Measurements from ENCODE around the gene GLUD1. TPM values are rescaled to one million over a fixed set of nuclear protein-coding genes. Genes with fewer than 3 reads are reported as not detected.
"Not testable (repeated sequence)": the region's sequence is repeated elsewhere in the genome, so short reads cannot be mapped to it uniquely, and the experiment has no call there.

GLUD1 gene
- total RNA-seq = 120 TPM
- long read RNA-seq, transcript GLUD1-201 (13 exons, 3,039 nt) = major isoform, 183 of 209 reads
- long read RNA-seq, partial matches to known transcripts = 17 of 209 reads
- long read RNA-seq, other reads (novel, unspliced or antisense) = 9 of 209 reads

DNA sequence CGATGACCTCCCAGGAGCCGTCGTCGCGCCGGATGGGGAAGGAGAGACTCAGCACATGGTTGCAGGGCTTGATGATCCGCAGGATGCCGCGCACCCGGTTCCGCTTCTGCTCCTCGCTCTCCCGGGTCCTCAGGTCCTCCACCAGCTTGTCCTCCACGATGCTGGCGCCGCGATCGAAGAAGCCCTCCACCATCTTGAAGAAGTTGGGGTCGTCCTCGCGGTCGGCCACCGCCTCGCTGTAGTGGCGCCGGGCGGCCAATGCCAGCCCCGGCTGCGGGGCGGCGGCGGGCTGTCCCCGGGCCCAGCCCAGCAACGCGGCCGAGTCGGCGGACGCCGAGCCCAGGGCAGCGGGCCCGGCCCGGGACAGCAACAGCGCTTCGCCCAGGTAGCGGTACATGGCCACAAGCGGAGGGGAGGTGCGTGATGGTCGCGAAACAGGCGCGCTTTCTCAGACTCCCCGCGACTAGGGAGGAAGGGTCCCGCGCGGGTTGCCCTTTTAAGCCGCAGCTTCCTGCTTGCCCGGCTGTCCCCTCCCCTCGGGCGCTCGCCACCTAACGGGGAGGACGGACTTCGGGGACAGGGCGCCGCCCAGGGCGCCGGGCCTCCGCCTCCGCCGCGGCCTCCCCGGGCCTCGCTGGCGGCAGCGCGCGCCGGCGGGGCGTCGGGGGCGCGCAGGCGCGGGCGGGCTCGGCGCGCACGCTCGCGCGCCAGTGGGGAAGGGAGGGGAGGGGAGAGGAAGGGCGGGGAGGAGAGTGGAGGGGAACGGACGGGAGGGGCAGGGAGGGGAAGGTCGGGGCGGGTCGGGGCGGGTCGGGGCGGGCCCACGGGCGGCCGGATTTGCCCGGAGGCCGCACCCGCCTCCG, at the start of gene GLUD1, which contains the start of gene SHLD2:
Gene GLUD1, minus strand, starts transcription at position 471 of the 863 bp plus-strand sequence. Its CDS starts 74 bp downstream, at position 397.
Gene SHLD2, plus strand, starts transcription at position 834 of the 863 bp plus-strand sequence. CDS start 56,149 bp downstream, outside the sequence.
- intact Hi-C loops (cut with DNase I) = no loop called here
- TF ChIP-seq, protein P1, sequence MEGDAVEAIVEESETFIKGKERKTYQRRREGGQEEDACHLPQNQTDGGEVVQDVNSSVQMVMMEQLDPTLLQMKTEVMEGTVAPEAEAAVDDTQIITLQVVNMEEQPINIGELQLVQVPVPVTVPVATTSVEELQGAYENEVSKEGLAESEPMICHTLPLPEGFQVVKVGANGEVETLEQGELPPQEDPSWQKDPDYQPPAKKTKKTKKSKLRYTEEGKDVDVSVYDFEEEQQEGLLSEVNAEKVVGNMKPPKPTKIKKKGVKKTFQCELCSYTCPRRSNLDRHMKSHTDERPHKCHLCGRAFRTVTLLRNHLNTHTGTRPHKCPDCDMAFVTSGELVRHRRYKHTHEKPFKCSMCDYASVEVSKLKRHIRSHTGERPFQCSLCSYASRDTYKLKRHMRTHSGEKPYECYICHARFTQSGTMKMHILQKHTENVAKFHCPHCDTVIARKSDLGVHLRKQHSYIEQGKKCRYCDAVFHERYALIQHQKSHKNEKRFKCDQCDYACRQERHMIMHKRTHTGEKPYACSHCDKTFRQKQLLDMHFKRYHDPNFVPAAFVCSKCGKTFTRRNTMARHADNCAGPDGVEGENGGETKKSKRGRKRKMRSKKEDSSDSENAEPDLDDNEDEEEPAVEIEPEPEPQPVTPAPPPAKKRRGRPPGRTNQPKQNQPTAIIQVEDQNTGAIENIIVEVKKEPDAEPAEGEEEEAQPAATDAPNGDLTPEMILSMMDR (IDR thresholded peaks at IDR 0.05) = no peak
- Histone ChIP-seq H3K4me1 (peaks cover 41% of the 10 kb centered on the region), H3K27me3 (no peaks in the 10 kb centered on the region), H3K9me3 (no peaks in the 10 kb centered on the region), H3K27ac (peak within 1 kb of the TSS; percentile 99), H3K36me3 (no peaks in the 10 kb centered on the region), H3K4me3 (peak within 1 kb of the TSS; percentile 82)
- DNase-seq = peak; percentile 97
- peak; percentile 86 for ATAC-seq

DNA sequence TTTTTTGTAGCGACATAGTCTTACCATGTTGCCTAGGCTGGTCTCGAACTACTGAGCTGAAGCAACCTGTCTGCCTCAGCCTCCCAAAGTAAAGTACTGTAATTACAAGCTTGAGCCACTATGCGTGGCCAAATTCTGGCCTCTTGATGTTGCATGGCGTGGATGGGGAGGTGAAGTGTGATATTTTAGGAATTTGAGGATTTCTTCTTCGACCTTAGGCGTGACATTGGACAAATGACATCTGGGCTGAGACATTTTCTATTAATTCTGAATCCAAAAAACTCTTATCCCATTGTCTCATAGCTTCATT, 48.4 kb upstream of the GLUD1 start:
- peak; percentile 21 for ATAC-seq
- H3K27ac ChIP-seq; DNase-seq; H3K4me3 ChIP-seq; H3K4me1 ChIP-seq; H3K27me3 ChIP-seq; H3K9me3 ChIP-seq; H3K36me3 ChIP-seq; intact Hi-C loops (cut with DNase I): not testable (repeated sequence)

DNA sequence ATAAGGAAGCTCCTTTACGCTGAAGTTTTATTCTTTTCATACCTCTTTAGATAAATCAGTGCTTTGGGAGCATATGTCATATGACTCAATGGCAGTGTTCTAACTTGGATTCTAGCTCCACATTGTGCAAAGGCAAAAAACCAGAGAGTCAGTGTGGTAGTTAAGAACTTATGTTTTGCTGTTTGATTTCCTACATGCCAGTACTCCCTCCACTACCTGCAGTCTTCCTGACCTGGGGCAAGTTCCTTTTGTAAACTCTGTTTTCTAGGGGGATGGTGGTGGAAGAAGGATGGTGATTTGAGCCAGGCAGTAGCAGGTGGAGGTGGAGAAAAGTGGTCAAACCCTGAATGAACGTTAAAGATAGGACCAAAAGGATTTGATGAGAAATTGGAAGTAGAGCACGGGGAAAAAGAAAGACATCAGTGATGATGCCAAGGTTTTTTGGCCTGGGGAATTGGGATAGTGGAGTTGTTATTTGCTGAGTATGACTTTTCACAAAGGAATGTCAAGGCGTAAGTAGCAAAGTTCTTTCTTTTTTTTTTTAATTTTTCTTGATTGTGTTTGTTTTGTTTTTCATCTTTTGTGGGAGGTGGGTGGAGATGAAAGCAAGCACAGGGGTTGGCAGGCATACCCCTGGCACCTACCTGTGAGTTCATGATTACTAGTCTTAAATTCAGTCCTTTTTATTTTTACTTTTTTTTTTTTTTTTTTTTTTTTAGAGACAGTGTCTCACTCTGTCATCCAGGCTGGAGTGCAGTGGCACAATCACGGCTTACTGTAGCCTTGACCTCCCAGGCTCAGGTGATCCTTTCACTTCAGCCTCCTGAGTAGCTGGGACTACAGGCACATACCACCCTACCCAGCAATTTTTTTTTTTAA, 47.8 kb upstream of the GLUD1 start:
- H3K4me3 ChIP-seq; H3K9me3 ChIP-seq; DNase-seq; H3K27ac ChIP-seq; intact Hi-C loops (cut with DNase I); H3K36me3 ChIP-seq; H3K27me3 ChIP-seq; H3K4me1 ChIP-seq; ATAC-seq: not testable (repeated sequence)

DNA sequence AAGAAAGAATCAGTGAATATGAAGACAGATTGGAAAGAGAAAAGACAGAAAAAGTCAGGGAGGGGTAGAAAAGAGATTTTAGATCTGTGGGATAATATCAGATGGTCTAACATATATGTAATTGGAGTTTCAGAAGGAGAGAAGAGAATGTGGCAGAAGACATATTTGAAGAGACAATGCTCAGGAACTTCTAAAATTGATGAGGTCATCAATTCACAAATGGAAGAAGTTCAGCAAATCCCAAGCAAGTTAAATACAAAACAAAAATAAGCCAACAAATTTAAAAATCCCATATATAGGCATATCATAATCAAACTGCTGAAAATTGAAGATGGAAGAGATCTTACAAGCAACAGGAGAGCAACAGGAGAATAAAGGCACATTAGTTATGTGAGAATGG, 42.8 kb upstream of the GLUD1 start:
- H3K27me3 ChIP-seq; H3K9me3 ChIP-seq; H3K36me3 ChIP-seq; intact Hi-C loops (cut with DNase I); DNase-seq; ATAC-seq; H3K27ac ChIP-seq; H3K4me3 ChIP-seq; H3K4me1 ChIP-seq: not testable (repeated sequence)

DNA sequence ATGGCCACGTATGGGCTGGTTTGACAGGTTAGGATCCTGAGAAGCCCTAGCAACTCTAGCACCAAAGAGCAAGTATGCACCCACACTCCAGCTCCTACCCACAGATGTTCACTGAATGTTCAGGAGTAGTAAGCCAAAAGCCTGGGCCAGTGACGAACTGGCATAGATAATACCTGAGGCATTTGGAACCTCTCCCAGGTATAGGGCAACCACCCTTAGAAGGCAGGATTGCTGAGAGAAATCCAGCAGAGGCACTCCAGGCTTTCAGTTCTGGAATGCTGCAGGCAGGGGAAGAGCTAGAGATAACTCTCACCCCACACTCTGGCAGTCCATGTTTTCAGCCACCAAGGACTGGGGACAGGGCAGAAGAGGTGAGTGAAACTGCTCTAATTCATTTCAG, 39.8 kb upstream of the GLUD1 start:
- H3K4me3 ChIP-seq; H3K27ac ChIP-seq; H3K36me3 ChIP-seq; H3K27me3 ChIP-seq; DNase-seq; H3K4me1 ChIP-seq; H3K9me3 ChIP-seq; intact Hi-C loops (cut with DNase I): not testable (repeated sequence)
- peak; percentile 40 for ATAC-seq

GRCh38 chr10:87133936-87134335, 39.3 kb upstream of the GLUD1 start:
- peak; percentile 40 for ATAC-seq
- H3K36me3 ChIP-seq; H3K27me3 ChIP-seq; DNase-seq; H3K27ac ChIP-seq; H3K4me1 ChIP-seq; H3K9me3 ChIP-seq; intact Hi-C loops (cut with DNase I); H3K4me3 ChIP-seq: not testable (repeated sequence)

- H3K27ac ChIP-seq; H3K9me3 ChIP-seq; ATAC-seq; H3K36me3 ChIP-seq; H3K27me3 ChIP-seq; intact Hi-C loops (cut with DNase I); H3K4me3 ChIP-seq; DNase-seq; H3K4me1 ChIP-seq: not testable (repeated sequence)
These were observed 37.5 kb upstream of the GLUD1 start for GRCh38 chr10:87132176-87132575.

GRCh38 chr10:87127607-87128156, 33.0 kb upstream of the GLUD1 start:
- intact Hi-C loops (cut with DNase I); H3K9me3 ChIP-seq; H3K27ac ChIP-seq; H3K4me3 ChIP-seq; H3K27me3 ChIP-seq; H3K36me3 ChIP-seq; H3K4me1 ChIP-seq; ATAC-seq; DNase-seq: not testable (repeated sequence)

- not testable (repeated sequence) for ATAC-seq
These were observed 32.4 kb upstream of the GLUD1 start for GRCh38 chr10:87127048-87127447.

DNA sequence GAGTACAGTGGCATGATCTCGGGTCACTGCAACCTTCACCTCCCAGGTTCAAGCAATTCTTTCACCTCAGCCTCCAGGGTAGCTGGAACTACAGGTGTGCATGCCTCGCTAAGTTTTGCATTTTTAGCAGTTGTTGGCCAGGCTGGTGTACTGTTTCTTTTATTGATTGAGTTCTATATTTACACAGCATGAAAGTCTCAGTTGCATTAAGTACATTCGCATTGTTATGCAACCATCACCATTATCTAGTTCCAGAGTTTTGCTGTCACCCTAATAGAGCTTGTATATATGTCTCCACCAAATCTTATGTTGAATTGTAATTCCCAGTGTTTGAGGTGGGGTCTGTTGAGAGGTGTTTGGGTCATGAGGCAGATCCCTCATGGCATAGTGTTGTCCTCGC, 28.7 kb upstream of the GLUD1 start:
- H3K4me3 ChIP-seq; ATAC-seq; H3K4me1 ChIP-seq; H3K9me3 ChIP-seq; H3K27ac ChIP-seq; H3K27me3 ChIP-seq; intact Hi-C loops (cut with DNase I); DNase-seq; H3K36me3 ChIP-seq: not testable (repeated sequence)

More at GRCh38 chr10:87127048-87127447, 32.4 kb upstream of the GLUD1 start:
- H3K9me3 ChIP-seq; H3K4me1 ChIP-seq; DNase-seq; H3K27me3 ChIP-seq; H3K4me3 ChIP-seq; H3K27ac ChIP-seq; H3K36me3 ChIP-seq; intact Hi-C loops (cut with DNase I): not testable (repeated sequence)

GRCh38 chr10:87119029-87119428, 24.4 kb upstream of the GLUD1 start:
- H3K27ac ChIP-seq; H3K4me3 ChIP-seq; H3K4me1 ChIP-seq; DNase-seq; H3K36me3 ChIP-seq; H3K27me3 ChIP-seq; intact Hi-C loops (cut with DNase I); ATAC-seq; H3K9me3 ChIP-seq: not testable (repeated sequence)

GRCh38 chr10:87118122-87118521, 23.5 kb upstream of the GLUD1 start:
- ATAC-seq; H3K27ac ChIP-seq; H3K9me3 ChIP-seq; H3K4me1 ChIP-seq; intact Hi-C loops (cut with DNase I); DNase-seq; H3K4me3 ChIP-seq; H3K27me3 ChIP-seq; H3K36me3 ChIP-seq: not testable (repeated sequence)
